Fibroblast of lung (primary cell): Measurements from ENCODE around the gene AFAP1L1. TPM values are rescaled to one million over a fixed set of nuclear protein-coding genes. Genes with fewer than 3 reads are reported as not detected.

Experiments
- DNase-seq, 2 donors: peaks; one replicate each; pipeline versions ENCODE4 v3.0.0 to v3.0.0-alpha.2; 2010; ENCODE audit warnings: low read depth in 2 of 2
- H2AFZ ChIP-seq: 2 replicates; pipeline ENCODE4 v1.5.1; 2012; ENCODE audit warnings: low read length, control low read depth, inconsistent platforms
- H3K27ac ChIP-seq: 2 replicates; pipeline ENCODE4 v1.5.1; 2011; ENCODE audit warnings: low read length, control low read depth; ENCODE audit not compliant: insufficient read depth
- H3K27me3 ChIP-seq: 2 replicates; pipeline ENCODE4 v1.5.1; 2011; ENCODE audit warnings: mild to moderate bottlenecking, low read length; ENCODE audit not compliant: control insufficient read depth, insufficient read depth
- H3K36me3 ChIP-seq: 2 replicates; pipeline ENCODE4 v1.5.1; 2011; ENCODE audit warnings: low read length; ENCODE audit not compliant: control insufficient read depth, insufficient read depth
- H3K4me1 ChIP-seq: 2 replicates; pipeline ENCODE4 v1.5.1; 2011; ENCODE audit warnings: low read length; ENCODE audit not compliant: control insufficient read depth, insufficient read depth; ENCODE audit errors: extremely low read depth
- H3K4me2 ChIP-seq: 2 replicates; pipeline ENCODE4 v1.5.1; 2011; ENCODE audit warnings: low read length, control low read depth; ENCODE audit not compliant: insufficient read depth; ENCODE audit errors: extremely low read depth
- H3K4me3 ChIP-seq, 4 experiments: fragments of 200-600 bp in 1 of 4; sonication (generic) in 1 of 4; replicated peaks in 1 of 4; 2 replicates each; pipeline ENCODE4 v1.5.1; 2011 to 2016; ENCODE audit warnings: low read length in 4 of 4, low read depth in 3 of 4, mild to moderate bottlenecking in 3 of 4, control low read depth in 2 of 4, inconsistent platforms in 1 of 4, mixed read lengths in 1 of 4; ENCODE audit not compliant: insufficient read depth in 1 of 4; ENCODE audit errors: control extremely low read depth in 1 of 4
- H3K79me2 ChIP-seq: 2 replicates; pipeline ENCODE4 v1.5.1; 2012; ENCODE audit warnings: mild to moderate bottlenecking, low read length, inconsistent platforms; ENCODE audit not compliant: control insufficient read depth, insufficient read depth
- H3K9ac ChIP-seq: 2 replicates; pipeline ENCODE4 v1.5.1; 2011; ENCODE audit warnings: mild to moderate bottlenecking, low read length, control low read depth; ENCODE audit not compliant: insufficient read depth
- H3K9me3 ChIP-seq: 2 replicates; pipeline ENCODE4 v1.5.1; 2012; ENCODE audit warnings: low read depth, low read length; ENCODE audit not compliant: control insufficient read depth, insufficient read depth
- H4K20me1 ChIP-seq: 2 replicates; pipeline ENCODE4 v1.5.1; 2011; ENCODE audit warnings: low read length; ENCODE audit not compliant: control insufficient read depth, insufficient read depth; ENCODE audit errors: extremely low read depth
- EZH2 ChIP-seq: IDR thresholded peaks from 2 replicates; pipeline ENCODE4 v1.5.1; 2012; ENCODE audit warnings: low read length, control low read depth, mild to moderate bottlenecking; ENCODE audit errors: missing control alignments
- polyA plus RNA-seq, 2 donors: library from polyadenylated mRNA; depleted of rRNA in 1 of 2; stranded (reverse) in 1 of 2; unstranded in 1 of 2; fragments of >200 nt; gene quantifications; 2 replicates each; pipeline ENCODE4 v1.2.1, GENCODE V29; 2011 to 2012; ENCODE audit warnings: missing spikeins in 1 of 2
- total RNA-seq: library from RNA; depleted of rRNA; stranded (reverse); fragments of >200 nt; gene quantifications from 2 replicates; pipeline ENCODE4 v1.2.1, GENCODE V29; 2014
- TF ChIP-seq, protein P1 (sequence below), 2 donors: IDR thresholded peaks in 1 of 2; conservative IDR thresholded peaks in 1 of 2; 1 replicate in 1 of 2; 2 replicates in 1 of 2; pipeline ENCODE4 v1.5.1; 2011 to 2012; ENCODE audit warnings: low read length in 2 of 2, control low read depth in 1 of 2, inconsistent platforms in 1 of 2, low read depth in 1 of 2, mild to moderate bottlenecking in 1 of 2

Gene AFAP1L1
- total and polyA plus RNA-seq, 2 donors (not counting 1 experiment from before 2014, with no cell fraction given): 3.0 to 7.1 TPM

DNA sequence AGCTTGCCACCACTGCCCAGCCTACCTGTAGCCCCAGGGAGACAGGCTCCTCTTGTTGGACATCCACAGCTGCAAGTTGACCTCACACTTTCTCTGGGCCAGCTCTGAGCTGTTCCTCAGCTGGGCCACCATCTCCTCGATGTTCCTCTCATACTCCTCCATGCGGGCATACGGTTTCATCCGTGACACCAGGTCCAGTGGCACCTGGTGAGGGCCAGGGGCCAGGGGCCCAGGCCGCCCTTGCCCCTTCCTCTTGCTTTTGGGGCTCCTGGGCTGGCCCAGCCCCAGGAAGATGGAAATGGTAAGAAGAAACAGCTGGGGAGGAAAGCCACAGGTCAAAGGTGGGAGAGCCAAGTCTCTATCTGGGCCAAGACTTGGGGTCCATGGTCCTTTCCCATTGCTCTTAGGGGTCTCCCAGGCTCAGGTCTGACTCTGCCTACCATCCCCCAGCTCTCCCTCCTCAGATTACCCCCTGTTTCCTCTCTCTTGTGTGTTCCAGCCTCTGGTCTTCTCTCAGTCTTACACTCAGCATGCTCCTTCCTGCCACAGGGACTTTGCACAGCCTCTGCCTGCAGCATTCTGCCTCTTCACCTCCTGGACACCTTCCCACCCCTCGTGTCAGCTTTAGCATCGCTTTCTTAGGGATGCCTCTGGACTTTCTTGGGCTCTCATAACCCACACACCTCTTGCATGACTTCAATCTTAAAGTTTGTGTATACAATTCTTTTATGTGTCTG, 105.2 kb downstream of the AFAP1L1 start:
- H4K20me1 ChIP-seq: no peaks in the 10 kb centered on the region
- H3K9ac ChIP-seq: no peak overlapping the region
- no peaks in the 10 kb centered on the region for H3K79me2 ChIP-seq
- H3K4me3 ChIP-seq: no peak overlapping the region
- H3K9me3 ChIP-seq: no peaks in the 10 kb centered on the region
- no peak overlapping the region for H3K4me2 ChIP-seq
- no peaks in the 10 kb centered on the region for H3K36me3 ChIP-seq
- H3K27me3 ChIP-seq: no peaks in the 10 kb centered on the region
- H2AFZ ChIP-seq: no peak overlapping the region
- no peak for DNase-seq
- TF ChIP-seq, protein P1, sequence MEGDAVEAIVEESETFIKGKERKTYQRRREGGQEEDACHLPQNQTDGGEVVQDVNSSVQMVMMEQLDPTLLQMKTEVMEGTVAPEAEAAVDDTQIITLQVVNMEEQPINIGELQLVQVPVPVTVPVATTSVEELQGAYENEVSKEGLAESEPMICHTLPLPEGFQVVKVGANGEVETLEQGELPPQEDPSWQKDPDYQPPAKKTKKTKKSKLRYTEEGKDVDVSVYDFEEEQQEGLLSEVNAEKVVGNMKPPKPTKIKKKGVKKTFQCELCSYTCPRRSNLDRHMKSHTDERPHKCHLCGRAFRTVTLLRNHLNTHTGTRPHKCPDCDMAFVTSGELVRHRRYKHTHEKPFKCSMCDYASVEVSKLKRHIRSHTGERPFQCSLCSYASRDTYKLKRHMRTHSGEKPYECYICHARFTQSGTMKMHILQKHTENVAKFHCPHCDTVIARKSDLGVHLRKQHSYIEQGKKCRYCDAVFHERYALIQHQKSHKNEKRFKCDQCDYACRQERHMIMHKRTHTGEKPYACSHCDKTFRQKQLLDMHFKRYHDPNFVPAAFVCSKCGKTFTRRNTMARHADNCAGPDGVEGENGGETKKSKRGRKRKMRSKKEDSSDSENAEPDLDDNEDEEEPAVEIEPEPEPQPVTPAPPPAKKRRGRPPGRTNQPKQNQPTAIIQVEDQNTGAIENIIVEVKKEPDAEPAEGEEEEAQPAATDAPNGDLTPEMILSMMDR (conservative IDR thresholded peaks at IDR 0.05 in 1 of 2, IDR thresholded peaks at IDR 0.05 in 1 of 2; ENCODE audit: low read depth in 1 of 2, low read length in 2 of 2): no peak
- no peak for TF ChIP-seq EZH2
- no peak overlapping the region for H3K27ac ChIP-seq
- H3K4me1 ChIP-seq: peaks cover 2% of the 10 kb centered on the region

DNA sequence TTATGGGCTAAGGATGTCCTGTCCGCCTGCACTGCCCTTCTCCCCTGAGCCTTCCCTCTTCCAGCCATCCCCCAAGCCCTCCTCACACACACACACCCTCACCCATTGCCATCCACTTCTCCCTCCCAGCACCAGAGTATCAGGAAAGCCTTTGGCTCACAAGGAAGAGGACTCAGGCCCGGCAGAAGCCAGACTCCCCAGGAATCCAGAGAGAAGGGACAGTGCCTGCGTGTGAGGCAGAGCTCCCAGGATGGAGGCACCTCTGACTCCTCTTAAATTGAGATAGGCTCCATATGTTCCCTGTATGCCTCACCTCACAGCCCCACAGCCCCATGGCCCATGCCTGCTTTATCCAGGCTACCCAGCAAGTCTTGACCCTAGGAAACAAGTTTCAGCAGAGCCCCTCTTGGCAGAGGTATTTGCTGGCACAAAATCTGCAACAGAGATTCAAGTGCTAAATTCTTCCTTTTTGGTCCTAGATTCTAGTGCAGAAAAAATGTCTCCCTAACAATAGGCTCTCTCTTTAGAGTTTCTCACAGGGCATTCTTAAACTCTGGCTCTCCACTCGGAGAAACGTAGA, 106.7 kb downstream of the AFAP1L1 start:
- Histone ChIP-seq H3K4me2 (no peak overlapping the region), H3K79me2 (no peaks in the 10 kb centered on the region), H3K36me3 (no peaks in the 10 kb centered on the region), H3K9ac (no peak overlapping the region), H3K27ac (no peak overlapping the region), H4K20me1 (no peaks in the 10 kb centered on the region), H3K27me3 (no peaks in the 10 kb centered on the region), H3K4me3 (no peak overlapping the region), H2AFZ (no peak overlapping the region), H3K9me3 (no peaks in the 10 kb centered on the region), H3K4me1 (peaks cover 15% of the 10 kb centered on the region)
- no peak for TF ChIP-seq EZH2
- TF ChIP-seq, protein P1 (conservative IDR thresholded peaks at IDR 0.05 in 1 of 2, IDR thresholded peaks at IDR 0.05 in 1 of 2; ENCODE audit: low read depth in 1 of 2, low read length in 2 of 2): no peak
- no peak for DNase-seq

DNA sequence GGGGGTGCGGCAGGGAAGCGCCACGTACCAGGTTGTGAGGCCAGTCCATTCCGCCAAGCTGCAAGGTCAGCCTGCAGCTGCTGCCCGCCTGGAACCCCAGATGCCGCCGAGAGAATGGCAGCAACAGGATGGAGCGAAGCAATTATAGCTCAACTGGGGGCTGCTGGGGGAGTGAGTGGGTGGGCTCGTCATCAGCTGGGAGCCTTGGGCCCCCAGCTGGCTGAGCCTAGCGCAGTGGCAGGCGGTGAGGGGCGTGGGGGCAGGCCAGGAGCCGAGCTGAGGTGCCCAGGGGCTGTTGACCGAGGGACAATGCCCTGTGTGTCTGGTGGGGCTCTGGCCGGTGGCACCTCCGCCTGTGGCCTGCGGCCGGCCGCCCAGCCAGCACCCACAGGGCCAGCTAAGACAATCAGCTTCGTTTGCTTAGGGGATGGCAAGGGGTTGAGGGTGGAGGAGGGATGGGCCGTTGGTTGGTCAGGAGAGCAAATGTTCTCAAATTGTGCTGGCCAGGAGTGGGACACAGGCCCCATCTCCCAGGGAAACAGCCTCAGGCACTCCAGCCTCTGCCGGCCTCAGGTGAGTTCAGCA, 107.6 kb downstream of the AFAP1L1 start, which contains the start of gene IL17B:
IL17B (minus strand) TSS at position 116 of the 585 bp plus-strand sequence; CDS start at position 49, 67 bp downstream.
- H3K79me2 ChIP-seq: no peaks in the 10 kb centered on the region
- H3K27ac ChIP-seq: no peak within 1 kb of the TSS
- TF ChIP-seq EZH2: no peak
- TF ChIP-seq, protein P1 (conservative IDR thresholded peaks at IDR 0.05 in 1 of 2, IDR thresholded peaks at IDR 0.05 in 1 of 2; ENCODE audit: low read depth in 1 of 2, low read length in 2 of 2): no peak
- no peak within 1 kb of the TSS for H3K4me2 ChIP-seq
- no peaks in the 10 kb centered on the region for H3K27me3 ChIP-seq
- H4K20me1 ChIP-seq: no peaks in the 10 kb centered on the region
- no peak within 1 kb of the TSS for H3K4me3 ChIP-seq
- DNase-seq: no peak
- H2AFZ ChIP-seq: no peak within 1 kb of the TSS
- H3K9ac ChIP-seq: no peak within 1 kb of the TSS
- H3K4me1 ChIP-seq: peaks cover 19% of the 10 kb centered on the region
- no peaks in the 10 kb centered on the region for H3K9me3 ChIP-seq
- H3K36me3 ChIP-seq: no peaks in the 10 kb centered on the region
